SH-SY5Y (cell line): ENCODE measurements around the gene CYP4F12.

Experiments
- GATA2 ChIP-seq: IDR thresholded peaks from 2 replicates; pipeline ENCODE4 v1.6.1; 2011; ENCODE audit warnings: mild to moderate bottlenecking, low read depth, low read length
- GATA3 ChIP-seq: IDR thresholded peaks from 2 replicates; pipeline ENCODE4 v1.6.1; 2011; ENCODE audit warnings: low read depth, mild to moderate bottlenecking, low read length, moderate library complexity

DNA sequence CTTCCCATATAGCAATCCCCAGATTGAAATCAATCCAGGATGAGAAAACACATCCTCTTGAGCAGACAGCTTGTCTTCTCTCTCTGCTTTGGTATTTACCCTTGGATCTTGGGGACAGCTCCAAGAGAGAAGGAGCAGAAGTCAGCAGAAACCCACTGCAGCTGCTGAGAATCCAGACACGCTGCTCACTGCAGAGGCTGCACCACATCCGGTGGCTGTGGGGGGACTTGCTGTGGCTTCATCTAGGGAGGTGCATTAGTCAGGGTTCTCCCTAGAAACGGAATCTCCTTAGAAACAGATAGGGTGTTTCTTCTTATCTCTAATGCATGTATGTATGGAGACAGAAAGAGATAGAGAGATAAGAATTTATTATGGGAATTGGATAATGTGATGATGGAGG lies 2.7 kb downstream of the CYP4F12 start:
- no peak for TF ChIP-seq GATA3
- no peak for TF ChIP-seq GATA2
